AG09319 (cell line): ENCODE measurements around the gene ARHGEF16.

Experiments
- DNase-seq: peaks from one replicate; pipeline ENCODE4 v3.0.0-alpha.2; 2010; ENCODE audit warnings: low read depth; ENCODE audit errors: extremely low read depth
- CTCF ChIP-seq: IDR thresholded peaks from 2 replicates; pipeline ENCODE4 v1.5.1; 2011; ENCODE audit warnings: low read depth, mild to moderate bottlenecking, inconsistent platforms, low read length, moderate library complexity

Gene ARHGEF16

GRCh38 chr1:3453891-3454810 lies at the start of gene ARHGEF16:
ARHGEF16 (plus strand) TSS chr1:3454665; CDS start chr1:3463085, 8,420 bp downstream.
- DNase-seq: no peak
- no peak; the same call in none of the 2 replicates for TF ChIP-seq CTCF

- TF ChIP-seq CTCF: no peak
- DNase-seq: no peak
These were observed 49.7 kb upstream of the ARHGEF16 start for GRCh38 chr1:3404801-3405200.

- no peak for TF ChIP-seq CTCF
These were observed 49.0 kb upstream of the ARHGEF16 start for GRCh38 chr1:3405491-3405890.

GRCh38 chr1:3405974-3406867 lies 48.2 kb upstream of the ARHGEF16 start:
- no peak for TF ChIP-seq CTCF
- DNase-seq: no peak

More at GRCh38 chr1:3405491-3405890, 49.0 kb upstream of the ARHGEF16 start:
- no peak for DNase-seq

- no peak for TF ChIP-seq CTCF
- no peak for DNase-seq
These were observed 47.4 kb upstream of the ARHGEF16 start for GRCh38 chr1:3407021-3407420.

- TF ChIP-seq CTCF: no peak
- no peak for DNase-seq
These were observed 45.7 kb upstream of the ARHGEF16 start for GRCh38 chr1:3408751-3409266.
